ENCODE data around the gene FXN.
A peak's percentile ranks its signal among the peaks of the same experiment; 100 is the strongest.
"Not testable (repeated sequence)": the region's sequence is repeated elsewhere in the genome, so short reads cannot be mapped to it uniquely, and the experiment has no call there.

FXN gene

GRCh38 chr9:69112646-69113045 is 77.1 kb downstream of the FXN start:
- not testable (repeated sequence) for H3K9me3 ChIP-seq (ENCODE audit: control insufficient read depth in 1 of 2, low read length in 2 of 2); H3K36me3 ChIP-seq (ENCODE audit: control insufficient read depth in 1 of 2, insufficient read depth in 2 of 2, low read length in 2 of 2); H3K27me3 ChIP-seq (ENCODE audit: control insufficient read depth in 1 of 2, insufficient read depth in 2 of 2, low read length in 2 of 2); H3K27ac ChIP-seq (ENCODE audit: low read depth, low read length); H3K4me3 ChIP-seq (ENCODE audit: low read depth in 1 of 2, low read length in 2 of 2); H3K9ac ChIP-seq (ENCODE audit: low read depth in 1 of 2, low read length in 2 of 2); H3K4me1 ChIP-seq (ENCODE audit: control insufficient read depth in 1 of 2, insufficient read depth in 2 of 2, low read length in 2 of 2)

GRCh38 chr9:69115621-69116020 is 80.1 kb downstream of the FXN start:
- H3K27me3 ChIP-seq (ENCODE audit: control insufficient read depth in 1 of 2, insufficient read depth in 2 of 2, low read length in 2 of 2) = no peaks in the 10 kb centered on the region
- H3K27ac ChIP-seq (ENCODE audit: low read depth, low read length) = no peak overlapping the region
- H3K36me3 ChIP-seq (ENCODE audit: control insufficient read depth in 1 of 2, insufficient read depth in 2 of 2, low read length in 2 of 2) = no peaks in the 10 kb centered on the region
- no peak overlapping the region for H3K4me3 ChIP-seq (ENCODE audit: low read depth in 1 of 2, low read length in 2 of 2)
- no peaks in the 10 kb centered on the region for H3K9me3 ChIP-seq (ENCODE audit: control insufficient read depth in 1 of 2, low read length in 2 of 2)
- H3K9ac ChIP-seq (ENCODE audit: low read depth in 1 of 2, low read length in 2 of 2) = no peak overlapping the region
- H3K4me1 ChIP-seq (ENCODE audit: control insufficient read depth in 1 of 2, insufficient read depth in 2 of 2, low read length in 2 of 2) = peaks cover 0 to 3% of the 10 kb centered on the region in 2 donors

- no peaks in the 10 kb centered on the region for H3K9me3 ChIP-seq (ENCODE audit: control insufficient read depth in 1 of 2, low read length in 2 of 2)
- no peak overlapping the region for H3K27ac ChIP-seq (ENCODE audit: low read depth, low read length)
- no peak overlapping the region for H3K9ac ChIP-seq (ENCODE audit: low read depth in 1 of 2, low read length in 2 of 2)
- H3K36me3 ChIP-seq (ENCODE audit: control insufficient read depth in 1 of 2, insufficient read depth in 2 of 2, low read length in 2 of 2) = no peaks in the 10 kb centered on the region
- no peak overlapping the region for H3K4me3 ChIP-seq (ENCODE audit: low read depth in 1 of 2, low read length in 2 of 2)
- H3K27me3 ChIP-seq (ENCODE audit: control insufficient read depth in 1 of 2, insufficient read depth in 2 of 2, low read length in 2 of 2) = no peaks in the 10 kb centered on the region
- H3K4me1 ChIP-seq (ENCODE audit: control insufficient read depth in 1 of 2, insufficient read depth in 2 of 2, low read length in 2 of 2) = peaks cover 0 to 8% of the 10 kb centered on the region in 2 donors
Measured at GRCh38 chr9:69118656-69119055, 83.1 kb downstream of the FXN start.

GRCh38 chr9:69120380-69121154 is 85.0 kb downstream of the FXN start:
- H3K27ac ChIP-seq (ENCODE audit: low read depth, low read length) = peak overlapping the region; percentile 96
- H3K27me3 ChIP-seq (ENCODE audit: control insufficient read depth in 1 of 2, insufficient read depth in 2 of 2, low read length in 2 of 2) = no peaks in the 10 kb centered on the region
- H3K9me3 ChIP-seq (ENCODE audit: control insufficient read depth in 1 of 2, low read length in 2 of 2) = no peaks in the 10 kb centered on the region
- H3K36me3 ChIP-seq (ENCODE audit: control insufficient read depth in 1 of 2, insufficient read depth in 2 of 2, low read length in 2 of 2) = peaks cover 0 to 3% of the 10 kb centered on the region in 2 donors
- peak overlapping the region; percentile 51 to 93 for H3K9ac ChIP-seq (ENCODE audit: low read depth in 1 of 2, low read length in 2 of 2)
- peak overlapping the region; percentile 81 to 92 for H3K4me3 ChIP-seq (ENCODE audit: low read depth in 1 of 2, low read length in 2 of 2)
- H3K4me1 ChIP-seq (ENCODE audit: control insufficient read depth in 1 of 2, insufficient read depth in 2 of 2, low read length in 2 of 2) = peaks cover 0 to 8% of the 10 kb centered on the region in 2 donors

GRCh38 chr9:69121155-69122081 is 85.9 kb downstream of the FXN start:
- Histone ChIP-seq H3K9ac (ENCODE audit: low read depth in 1 of 2, low read length in 2 of 2) (peak overlapping the region; percentile 93 to 98), H3K27ac (ENCODE audit: low read depth, low read length) (peak overlapping the region; percentile 96)

GRCh38 chr9:69122082-69122548 is 86.6 kb downstream of the FXN start:
- Histone ChIP-seq H3K27me3 (ENCODE audit: control insufficient read depth in 1 of 2, insufficient read depth in 2 of 2, low read length in 2 of 2) (no peaks in the 10 kb centered on the region), H3K27ac (ENCODE audit: low read depth, low read length) (peak overlapping the region; percentile 96), H3K9ac (ENCODE audit: low read depth in 1 of 2, low read length in 2 of 2) (peak overlapping the region; percentile 93 to 98), H3K36me3 (ENCODE audit: control insufficient read depth in 1 of 2, insufficient read depth in 2 of 2, low read length in 2 of 2) (peaks cover 0 to 3% of the 10 kb centered on the region in 2 donors), H3K4me3 (ENCODE audit: low read depth in 1 of 2, low read length in 2 of 2) (peak overlapping the region; percentile 81 to 92), H3K4me1 (ENCODE audit: control insufficient read depth in 1 of 2, insufficient read depth in 2 of 2, low read length in 2 of 2) (peaks cover 0 to 8% of the 10 kb centered on the region in 2 donors), H3K9me3 (ENCODE audit: control insufficient read depth in 1 of 2, low read length in 2 of 2) (no peaks in the 10 kb centered on the region)

More at GRCh38 chr9:69121155-69122081, 85.9 kb downstream of the FXN start:
- Histone ChIP-seq H3K9me3 (ENCODE audit: control insufficient read depth in 1 of 2, low read length in 2 of 2) (no peaks in the 10 kb centered on the region), H3K4me3 (ENCODE audit: low read depth in 1 of 2, low read length in 2 of 2) (peak overlapping the region; percentile 81 to 92), H3K36me3 (ENCODE audit: control insufficient read depth in 1 of 2, insufficient read depth in 2 of 2, low read length in 2 of 2) (peaks cover 0 to 3% of the 10 kb centered on the region in 2 donors), H3K4me1 (ENCODE audit: control insufficient read depth in 1 of 2, insufficient read depth in 2 of 2, low read length in 2 of 2) (peaks cover 0 to 8% of the 10 kb centered on the region in 2 donors), H3K27me3 (ENCODE audit: control insufficient read depth in 1 of 2, insufficient read depth in 2 of 2, low read length in 2 of 2) (no peaks in the 10 kb centered on the region)

GRCh38 chr9:69122549-69123141 is 87.1 kb downstream of the FXN start:
- Histone ChIP-seq H3K27ac (ENCODE audit: low read depth, low read length) (peak overlapping the region; percentile 96), H3K9ac (ENCODE audit: low read depth in 1 of 2, low read length in 2 of 2) (peak overlapping the region; percentile 93 to 98), H3K36me3 (ENCODE audit: control insufficient read depth in 1 of 2, insufficient read depth in 2 of 2, low read length in 2 of 2) (peaks cover 0 to 3% of the 10 kb centered on the region in 2 donors), H3K9me3 (ENCODE audit: control insufficient read depth in 1 of 2, low read length in 2 of 2) (no peaks in the 10 kb centered on the region), H3K4me1 (ENCODE audit: control insufficient read depth in 1 of 2, insufficient read depth in 2 of 2, low read length in 2 of 2) (peaks cover 0 to 8% of the 10 kb centered on the region in 2 donors), H3K4me3 (ENCODE audit: low read depth in 1 of 2, low read length in 2 of 2) (peak overlapping the region; percentile 81 to 92), H3K27me3 (ENCODE audit: control insufficient read depth in 1 of 2, insufficient read depth in 2 of 2, low read length in 2 of 2) (no peaks in the 10 kb centered on the region)

- Histone ChIP-seq H3K9ac (ENCODE audit: low read depth in 1 of 2, low read length in 2 of 2) (peak overlapping the region in 1 of 2 donors; percentile 1), H3K4me3 (ENCODE audit: low read depth in 1 of 2, low read length in 2 of 2) (peak overlapping the region; percentile 16 to 29), H3K27ac (ENCODE audit: low read depth, low read length) (peak overlapping the region; percentile 34), H3K36me3 (ENCODE audit: control insufficient read depth in 1 of 2, insufficient read depth in 2 of 2, low read length in 2 of 2) (peaks cover 8 to 9% of the 10 kb centered on the region in 2 donors), H3K27me3 (ENCODE audit: control insufficient read depth in 1 of 2, insufficient read depth in 2 of 2, low read length in 2 of 2) (no peaks in the 10 kb centered on the region), H3K9me3 (ENCODE audit: control insufficient read depth in 1 of 2, low read length in 2 of 2) (no peaks in the 10 kb centered on the region), H3K4me1 (ENCODE audit: control insufficient read depth in 1 of 2, insufficient read depth in 2 of 2, low read length in 2 of 2) (peaks cover 34 to 41% of the 10 kb centered on the region in 2 donors)
Measured at GRCh38 chr9:69130456-69131441, 95.2 kb downstream of the FXN start.

GRCh38 chr9:69131682-69132081 is 96.1 kb downstream of the FXN start:
- Histone ChIP-seq H3K36me3 (ENCODE audit: control insufficient read depth in 1 of 2, insufficient read depth in 2 of 2, low read length in 2 of 2) (peaks cover 8 to 9% of the 10 kb centered on the region in 2 donors), H3K27me3 (ENCODE audit: control insufficient read depth in 1 of 2, insufficient read depth in 2 of 2, low read length in 2 of 2) (no peaks in the 10 kb centered on the region), H3K27ac (ENCODE audit: low read depth, low read length) (peak overlapping the region; percentile 34), H3K9ac (ENCODE audit: low read depth in 1 of 2, low read length in 2 of 2) (peak overlapping the region; percentile 1 to 59), H3K4me3 (ENCODE audit: low read depth in 1 of 2, low read length in 2 of 2) (peak overlapping the region; percentile 45 to 50), H3K9me3 (ENCODE audit: control insufficient read depth in 1 of 2, low read length in 2 of 2) (no peaks in the 10 kb centered on the region), H3K4me1 (ENCODE audit: control insufficient read depth in 1 of 2, insufficient read depth in 2 of 2, low read length in 2 of 2) (peaks cover 34 to 41% of the 10 kb centered on the region in 2 donors)

Measured in duodenal mucosa (tissue), 2 donors.